Inflammatory macrophage treated with lipopolysaccharide for 4 hours (primary cell): ENCODE data around the gene CERS2.
A peak's percentile ranks its signal among the peaks of the same experiment; 100 is the strongest.

Source experiments
- DNase-seq: peaks from one replicate; pipeline ENCODE4 v3.0.0-alpha.2; 2020

Gene CERS2

GRCh38 chr1:150997126-150997872 lies 22.7 kb upstream of the CERS2 start:
- DNase-seq: no peak

- DNase-seq: peak; percentile 35
Observed at GRCh38 chr1:150995896-150996295, 21.3 kb upstream of the CERS2 start.

- no peak for DNase-seq
Observed at GRCh38 chr1:150995460-150995859, 20.8 kb upstream of the CERS2 start.

- no peak for DNase-seq
Observed at GRCh38 chr1:150994248-150994647, 19.6 kb upstream of the CERS2 start.

GRCh38 chr1:150992626-150993025 lies 18.0 kb upstream of the CERS2 start:
- no peak for DNase-seq

GRCh38 chr1:150987924-150988323 lies 13.3 kb upstream of the CERS2 start:
- no peak for DNase-seq

- no peak for DNase-seq
Observed at GRCh38 chr1:150985179-150985825, 10.7 kb upstream of the CERS2 start.

GRCh38 chr1:150981805-150982712 lies 7.4 kb upstream of the CERS2 start, which contains the start of gene ANXA9:
Gene ANXA9 (plus strand): TSS chr1:150982292. CDS start chr1:150983106, 814 bp downstream.
- no peak for DNase-seq

GRCh38 chr1:150981177-150981804 lies 6.7 kb upstream of the CERS2 start:
- no peak for DNase-seq

- peak; percentile 87 for DNase-seq
Observed at GRCh38 chr1:150979092-150980056, 4.7 kb upstream of the CERS2 start.

GRCh38 chr1:150976879-150977694 lies 2.5 kb upstream of the CERS2 start:
- DNase-seq: peak; percentile 94

GRCh38 chr1:150976401-150976821 lies 1.8 kb upstream of the CERS2 start:
- no peak for DNase-seq

- peak; percentile 25 for DNase-seq
Observed at GRCh38 chr1:150973836-150974579, 627 bp downstream of the CERS2 start.

GRCh38 chr1:150973258-150973835 lies 1.3 kb downstream of the CERS2 start:
- no peak for DNase-seq

- no peak for DNase-seq
Observed at GRCh38 chr1:150972417-150972940, 2.2 kb downstream of the CERS2 start.

GRCh38 chr1:150971583-150972416 lies 2.8 kb downstream of the CERS2 start:
- no peak for DNase-seq

- DNase-seq: peak; percentile 50
Observed at GRCh38 chr1:150970808-150971582, 3.6 kb downstream of the CERS2 start.
